Measurements from ENCODE around the gene TPSB2. TPM values are rescaled to one million over a fixed set of nuclear protein-coding genes. Genes with fewer than 3 reads are reported as not detected.

The TPSB2 gene
- total and polyA plus RNA-seq, 9 of the 15 experiments (the other 6 are each of a cell fraction or from before 2014, with no cell fraction given) = 0.18 TPM; not detected in 8

DNA sequence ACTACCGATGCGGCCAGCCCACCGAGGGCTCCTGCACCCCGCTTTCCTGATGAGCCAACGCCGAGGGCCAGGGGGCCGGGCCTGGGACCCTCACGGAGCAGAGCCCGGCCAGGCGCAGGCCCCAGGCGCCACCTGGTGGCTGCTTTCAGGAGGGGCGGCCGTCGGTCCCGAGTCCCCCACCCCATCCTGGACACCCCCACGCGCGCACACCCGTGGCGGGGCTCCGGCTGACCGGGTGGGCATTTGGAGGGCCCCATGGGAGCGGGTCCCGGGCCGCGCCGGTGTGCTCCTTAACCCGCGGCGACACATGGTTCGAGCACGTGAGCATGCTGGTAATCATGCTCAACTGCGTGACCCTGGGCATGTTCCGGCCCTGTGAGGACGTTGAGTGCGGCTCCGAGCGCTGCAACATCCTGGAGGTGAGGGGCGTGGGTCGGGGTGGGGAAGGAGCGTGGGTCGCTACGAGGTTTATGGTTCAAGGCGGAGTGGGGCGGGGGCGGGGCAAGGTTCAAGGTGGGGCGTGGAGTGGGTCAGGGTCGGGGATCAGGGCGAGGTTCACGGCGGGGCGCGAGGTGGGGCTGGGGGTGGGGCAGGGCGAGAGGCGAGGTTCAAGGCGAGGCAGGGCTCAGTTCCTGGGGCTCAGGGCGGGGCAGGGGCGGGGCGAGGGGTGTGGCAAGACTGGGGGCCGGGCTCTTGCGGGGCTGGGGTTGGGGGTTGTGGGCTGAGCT, 35.2 kb downstream of the TPSB2 start (continued):
- TF ChIP-seq OTX1 (CRISPR knock-in tag; IDR thresholded peaks at IDR 0.05) (no peak), ZNF699 (CRISPR knock-in tag; IDR thresholded peaks at IDR 0.05; ENCODE audit: insufficient replicate concordance) (no peak), ZNF696 (CRISPR knock-in tag; conservative IDR thresholded peaks at IDR 0.05) (no peak), TARDBP (IDR thresholded peaks at IDR 0.05) (no peak; the same call in 1 of the 2 replicates), RB1 (IDR thresholded peaks at IDR 0.05; ENCODE audit: low read depth) (peak; percentile 73), TAF7 (tag; IDR thresholded peaks at IDR 0.05) (no peak), XRCC4 (IDR thresholded peaks at IDR 0.05; ENCODE audit: extremely low read depth, insufficient read depth, insufficient read length) (no peak), CREB1 (IDR thresholded peaks at IDR 0.05) (no peak), CREB1 (CRISPR knock-in tag; IDR thresholded peaks at IDR 0.05) (0 out of 2 replicates have a peak, but pooled peaks have one; percentile 20), KLF1 (tag; IDR thresholded peaks at IDR 0.05) (no peak), SREBF2 (CRISPR knock-in tag; IDR thresholded peaks at IDR 0.05) (no peak), GATAD2B (IDR thresholded peaks at IDR 0.05; ENCODE audit: borderline replicate concordance) (0 out of 2 replicates have a peak, but pooled peaks have one; percentile 37), BHLHE40 (IDR thresholded peaks at IDR 0.05; ENCODE audit: low read length) (peak; percentile 60; the same call in 1 of the 2 replicates), ZNF347 (CRISPR knock-in tag; IDR thresholded peaks at IDR 0.05; ENCODE audit: low read depth) (no peak), STAG1 (CRISPR knock-in tag; IDR thresholded peaks at IDR 0.05; ENCODE audit: borderline replicate concordance) (peak; percentile 78; the same call in 1 of the 2 replicates), ARID2 (IDR thresholded peaks at IDR 0.05) (peak; percentile 77; the same call in 1 of the 2 replicates)
- TF ChIP-seq, protein P1, sequence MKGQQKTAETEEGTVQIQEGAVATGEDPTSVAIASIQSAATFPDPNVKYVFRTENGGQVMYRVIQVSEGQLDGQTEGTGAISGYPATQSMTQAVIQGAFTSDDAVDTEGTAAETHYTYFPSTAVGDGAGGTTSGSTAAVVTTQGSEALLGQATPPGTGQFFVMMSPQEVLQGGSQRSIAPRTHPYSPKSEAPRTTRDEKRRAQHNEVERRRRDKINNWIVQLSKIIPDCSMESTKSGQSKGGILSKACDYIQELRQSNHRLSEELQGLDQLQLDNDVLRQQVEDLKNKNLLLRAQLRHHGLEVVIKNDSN (CRISPR knock-in tag; IDR thresholded peaks at IDR 0.05) = peak; percentile 59
- TF ChIP-seq, protein P2, sequence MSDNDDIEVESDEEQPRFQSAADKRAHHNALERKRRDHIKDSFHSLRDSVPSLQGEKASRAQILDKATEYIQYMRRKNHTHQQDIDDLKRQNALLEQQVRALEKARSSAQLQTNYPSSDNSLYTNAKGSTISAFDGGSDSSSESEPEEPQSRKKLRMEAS (CRISPR knock-in tag; IDR thresholded peaks at IDR 0.05) = peak; percentile 40; the same call in 1 of the 2 replicates
- TF ChIP-seq, protein P3, sequence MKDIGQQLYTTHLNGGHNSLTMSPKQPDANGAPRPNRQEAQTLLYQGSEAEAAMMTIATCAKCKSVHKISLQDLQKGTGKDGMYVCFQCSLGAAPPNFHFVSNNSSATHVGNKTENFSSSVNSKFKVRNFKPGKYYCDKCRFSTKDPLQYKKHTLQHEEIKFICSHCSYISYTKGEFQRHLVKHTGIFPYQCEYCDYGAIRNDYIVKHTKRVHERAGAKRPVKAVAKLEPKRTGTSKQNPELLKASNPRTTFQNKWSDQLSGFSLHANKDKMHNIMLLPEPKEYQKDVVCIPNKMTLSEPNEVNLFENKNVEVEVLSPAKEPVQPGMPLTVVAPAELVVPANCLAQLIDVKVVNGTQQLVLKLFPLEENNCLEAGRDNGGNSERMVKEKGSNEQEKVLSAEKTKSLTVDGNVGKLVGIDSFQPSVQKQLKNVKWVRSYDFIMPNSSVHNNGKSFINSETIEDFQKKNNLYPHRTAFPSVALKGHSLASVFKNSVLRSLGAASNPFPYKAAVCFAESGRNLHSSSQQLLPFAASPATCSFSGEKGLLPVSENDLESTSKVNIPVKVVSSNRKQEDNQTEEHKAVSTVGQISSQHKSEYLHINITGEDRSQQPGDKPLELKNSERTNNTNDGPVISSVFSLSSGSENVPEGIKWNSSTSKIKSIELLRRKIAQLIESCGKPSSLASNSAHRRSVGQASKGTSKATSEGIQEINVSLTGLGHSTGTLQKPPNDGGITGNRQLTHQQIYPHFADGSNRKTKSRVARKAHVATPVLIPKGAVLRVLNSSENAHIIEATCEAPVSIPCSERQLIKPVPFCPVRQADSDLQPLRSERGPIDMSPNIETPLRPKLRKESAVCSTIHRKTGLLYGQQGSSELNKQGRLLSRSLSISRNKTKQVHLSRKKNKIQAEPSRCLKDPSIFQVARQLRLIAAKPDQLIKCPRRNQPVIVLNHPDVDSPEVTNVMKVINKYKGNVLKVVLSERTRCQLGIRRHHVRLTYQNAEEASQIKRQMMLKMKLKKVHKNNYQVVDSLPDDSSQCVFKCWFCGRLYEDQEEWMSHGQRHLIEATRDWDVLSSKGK (CRISPR knock-in tag; IDR thresholded peaks at IDR 0.05) = no peak
- TF ChIP-seq, protein P4, sequence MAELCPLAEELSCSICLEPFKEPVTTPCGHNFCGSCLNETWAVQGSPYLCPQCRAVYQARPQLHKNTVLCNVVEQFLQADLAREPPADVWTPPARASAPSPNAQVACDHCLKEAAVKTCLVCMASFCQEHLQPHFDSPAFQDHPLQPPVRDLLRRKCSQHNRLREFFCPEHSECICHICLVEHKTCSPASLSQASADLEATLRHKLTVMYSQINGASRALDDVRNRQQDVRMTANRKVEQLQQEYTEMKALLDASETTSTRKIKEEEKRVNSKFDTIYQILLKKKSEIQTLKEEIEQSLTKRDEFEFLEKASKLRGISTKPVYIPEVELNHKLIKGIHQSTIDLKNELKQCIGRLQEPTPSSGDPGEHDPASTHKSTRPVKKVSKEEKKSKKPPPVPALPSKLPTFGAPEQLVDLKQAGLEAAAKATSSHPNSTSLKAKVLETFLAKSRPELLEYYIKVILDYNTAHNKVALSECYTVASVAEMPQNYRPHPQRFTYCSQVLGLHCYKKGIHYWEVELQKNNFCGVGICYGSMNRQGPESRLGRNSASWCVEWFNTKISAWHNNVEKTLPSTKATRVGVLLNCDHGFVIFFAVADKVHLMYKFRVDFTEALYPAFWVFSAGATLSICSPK (IDR thresholded peaks at IDR 0.05; ENCODE audit: borderline replicate concordance) = no peak
- TF ChIP-seq, protein P5, sequence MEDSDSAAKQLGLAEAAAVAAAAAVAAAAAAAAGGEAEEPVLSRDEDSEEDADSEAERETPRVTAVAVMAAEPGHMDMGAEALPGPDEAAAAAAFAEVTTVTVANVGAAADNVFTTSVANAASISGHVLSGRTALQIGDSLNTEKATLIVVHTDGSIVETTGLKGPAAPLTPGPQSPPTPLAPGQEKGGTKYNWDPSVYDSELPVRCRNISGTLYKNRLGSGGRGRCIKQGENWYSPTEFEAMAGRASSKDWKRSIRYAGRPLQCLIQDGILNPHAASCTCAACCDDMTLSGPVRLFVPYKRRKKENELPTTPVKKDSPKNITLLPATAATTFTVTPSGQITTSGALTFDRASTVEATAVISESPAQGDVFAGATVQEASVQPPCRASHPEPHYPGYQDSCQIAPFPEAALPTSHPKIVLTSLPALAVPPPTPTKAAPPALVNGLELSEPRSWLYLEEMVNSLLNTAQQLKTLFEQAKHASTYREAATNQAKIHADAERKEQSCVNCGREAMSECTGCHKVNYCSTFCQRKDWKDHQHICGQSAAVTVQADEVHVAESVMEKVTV (CRISPR knock-in tag; IDR thresholded peaks at IDR 0.05) = 0 out of 2 replicates have a peak, but pooled peaks have one; percentile 40

All from K562 (cell line).